Esophagus mucosa (tissue), 1 donor: Measurements from ENCODE around the gene PAK5. TPM values are rescaled to one million over a fixed set of nuclear protein-coding genes. Genes with fewer than 3 reads are reported as not detected.

ENCODE experiments used
- ATAC-seq: fragments of 200-7000 bp; cut with Tn5 transposase; one replicate; pipeline ENCODE4 v1.9.1; 2020
- total RNA-seq: library from RNA; stranded (reverse); gene quantifications from one replicate; pipeline ENCODE4 v1.2.4, GENCODE V29; 2023
- donor health status: DM: yes; HTN: yes; CAD: no.

The PAK5 gene
- total RNA-seq, 1 donor from 2014 or later = 0.52 TPM

GRCh38 chr20:9490631-9491030 is 348.2 kb downstream of the PAK5 start:
- no peak for ATAC-seq

- no peak for ATAC-seq
Observed at GRCh38 chr20:9490161-9490560, 348.7 kb downstream of the PAK5 start.

GRCh38 chr20:9488063-9488462 is 350.8 kb downstream of the PAK5 start:
- no peak for ATAC-seq

Other genes with a start within 250 kb of the PAK5 start
- 6.7 TPM for gene ANKEF1, start 195.9 kb upstream of the PAK5 start, total RNA-seq